Ureter (tissue), 1 donor: ENCODE measurements around the gene NID2. TPM values are rescaled to one million over a fixed set of nuclear protein-coding genes. Genes with fewer than 3 reads are reported as not detected.

Source experiments
- DNase-seq: peaks from one replicate; pipeline ENCODE4 v3.0.0-alpha.2; 2020; ENCODE audit warnings: low spot score
- total RNA-seq: library from RNA; stranded (reverse); gene quantifications from one replicate; pipeline ENCODE4 v1.2.4, GENCODE V29; 2023
- donor health status: DM: yes; HTN: yes; CAD: no.

The NID2 gene
- total RNA-seq, 1 donor from 2014 or later = 23.5 TPM

DNA sequence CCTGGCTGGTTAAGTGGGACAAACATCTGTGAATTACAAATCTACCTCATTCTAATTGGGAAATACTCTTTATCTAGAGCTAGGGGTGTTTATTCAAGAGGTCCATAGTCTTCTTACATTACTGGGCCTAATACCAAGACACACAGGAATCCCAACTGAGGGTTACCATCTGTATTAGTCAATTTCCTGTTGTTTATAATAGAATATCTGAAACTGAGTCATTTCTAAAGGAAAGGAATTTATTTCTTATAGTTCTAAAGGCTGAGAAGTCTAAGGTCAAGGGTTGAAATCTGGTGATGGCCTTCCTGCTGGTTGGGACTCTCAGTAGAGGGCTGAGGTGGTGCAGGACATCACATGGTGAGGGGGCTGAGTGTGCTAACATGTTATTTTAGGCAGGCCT is 43.5 kb downstream of the NID2 start:
- no peak for DNase-seq

GRCh38 chr14:52023518-52023917 is 45.3 kb downstream of the NID2 start:
- no peak for DNase-seq

DNA sequence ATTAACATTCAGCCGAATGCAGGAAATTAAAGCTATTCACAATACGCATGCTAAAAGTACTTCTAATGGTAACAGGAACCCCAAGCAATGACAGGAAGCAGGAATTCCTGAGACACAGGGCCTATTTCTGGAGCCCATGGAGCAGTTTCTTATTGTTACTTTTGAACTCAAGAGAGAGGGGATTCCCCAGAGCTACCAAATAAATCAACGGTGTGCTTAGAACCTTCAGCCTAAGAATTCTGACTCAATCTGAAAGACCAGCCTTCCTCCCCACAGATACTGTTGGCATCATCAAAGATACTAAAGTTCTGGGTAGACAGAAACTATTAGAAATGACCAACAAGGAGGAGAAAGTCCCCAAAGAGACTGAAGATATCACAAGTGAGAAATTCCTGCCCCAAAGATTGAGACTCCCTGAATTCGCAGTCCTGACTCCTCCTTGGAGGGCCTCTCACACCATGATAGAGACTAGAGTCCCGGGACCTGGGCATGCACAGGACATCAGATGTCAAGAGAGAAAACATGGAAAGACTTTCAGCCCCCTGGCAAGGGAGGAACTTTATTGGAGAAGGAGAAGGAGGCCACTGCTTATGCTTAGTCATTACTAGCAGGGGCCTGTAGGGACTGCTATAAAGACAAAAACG is 46.8 kb downstream of the NID2 start:
- DNase-seq = no peak

GRCh38 chr14:52020866-52021717 is 47.8 kb downstream of the NID2 start:
- DNase-seq = no peak

GRCh38 chr14:52020161-52020714 is 48.6 kb downstream of the NID2 start:
- no peak for DNase-seq

GRCh38 chr14:52018970-52019369 is 49.9 kb downstream of the NID2 start:
- DNase-seq = no peak

- DNase-seq = no peak
Measured at GRCh38 chr14:52018252-52018651, 50.6 kb downstream of the NID2 start.

DNA sequence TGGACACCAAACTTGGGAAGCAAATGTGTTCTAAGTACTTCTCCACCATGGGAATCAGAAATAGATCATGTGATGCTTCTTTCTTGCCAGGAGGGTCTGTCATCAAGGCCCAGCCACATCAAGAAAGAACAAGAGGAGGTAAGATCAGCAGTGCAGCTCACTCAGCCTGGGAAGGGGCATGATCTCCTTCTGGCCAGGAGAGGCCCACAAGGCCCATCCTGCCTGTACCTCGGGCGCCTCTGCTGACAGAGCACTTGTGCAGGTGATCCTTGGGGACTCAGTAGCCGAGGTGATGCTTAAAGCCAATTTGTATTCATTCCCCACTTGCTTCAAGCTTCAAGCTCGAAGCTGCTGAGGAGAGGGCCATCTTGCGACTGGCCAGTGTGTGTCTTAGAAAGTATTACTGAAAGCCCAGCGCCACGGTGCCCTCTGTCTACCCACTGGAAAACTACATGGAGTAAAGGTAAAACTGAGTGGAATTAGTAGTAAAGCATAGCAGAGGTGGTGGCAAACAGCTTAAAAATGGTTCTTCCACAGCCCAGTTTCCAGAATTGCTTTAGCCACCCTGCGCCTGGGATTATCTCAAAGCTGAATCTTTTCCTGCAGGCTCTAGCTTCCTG is 53.3 kb downstream of the NID2 start:
- no peak for DNase-seq

DNA sequence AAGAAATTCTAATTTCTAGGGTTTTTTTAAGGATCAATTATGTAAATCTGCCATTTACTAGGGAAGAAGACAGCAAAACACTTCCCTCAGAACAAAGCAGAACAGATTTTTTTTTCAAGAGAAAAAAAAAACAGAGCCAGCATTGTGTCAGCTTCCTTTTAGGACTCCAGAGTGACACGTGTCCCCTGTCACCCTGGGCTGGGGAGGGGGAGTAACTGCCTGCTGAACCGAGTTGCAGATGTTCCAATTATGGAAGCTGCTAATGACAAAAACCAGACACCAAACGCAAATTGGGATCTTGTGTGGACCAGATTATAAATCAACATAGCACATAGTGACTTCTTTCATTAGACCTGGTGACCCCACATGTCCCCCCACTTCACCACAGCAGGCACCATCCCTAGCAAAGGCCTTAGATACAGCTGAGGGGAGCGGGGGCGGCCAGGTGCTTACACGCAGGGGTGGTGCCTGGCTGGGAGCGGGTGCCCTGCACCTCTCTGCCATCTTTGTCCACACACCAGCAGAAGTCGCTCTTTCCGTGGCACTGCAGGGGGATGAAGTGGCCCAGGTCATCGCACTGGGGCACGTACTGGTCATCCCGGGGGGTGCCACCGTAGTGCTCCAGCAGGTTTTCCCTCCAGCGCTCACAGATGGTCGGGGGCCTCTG is 54.1 kb downstream of the NID2 start:
- no peak for DNase-seq

GRCh38 chr14:52013984-52014600 is 54.8 kb downstream of the NID2 start:
- DNase-seq = no peak

DNA sequence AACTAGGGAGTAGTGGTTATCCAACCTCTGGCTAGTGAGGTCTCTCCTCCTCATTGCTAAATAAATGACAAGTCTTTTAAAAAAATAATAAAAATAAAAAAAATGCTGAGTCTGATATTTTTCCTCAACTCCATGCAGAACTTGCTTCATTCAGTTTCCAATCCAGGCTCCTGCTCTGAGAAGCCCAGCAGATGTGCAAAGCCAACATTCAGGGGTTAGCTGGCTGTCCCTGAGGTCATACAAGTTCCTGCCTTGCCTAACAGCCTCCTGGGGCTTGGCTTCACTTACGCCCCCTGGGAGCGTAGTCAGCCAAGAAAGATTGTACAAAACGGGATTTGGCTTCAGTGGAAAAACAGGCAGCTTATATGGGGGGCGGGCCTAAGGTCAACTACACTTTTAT is 56.2 kb downstream of the NID2 start:
- no peak for DNase-seq

DNA sequence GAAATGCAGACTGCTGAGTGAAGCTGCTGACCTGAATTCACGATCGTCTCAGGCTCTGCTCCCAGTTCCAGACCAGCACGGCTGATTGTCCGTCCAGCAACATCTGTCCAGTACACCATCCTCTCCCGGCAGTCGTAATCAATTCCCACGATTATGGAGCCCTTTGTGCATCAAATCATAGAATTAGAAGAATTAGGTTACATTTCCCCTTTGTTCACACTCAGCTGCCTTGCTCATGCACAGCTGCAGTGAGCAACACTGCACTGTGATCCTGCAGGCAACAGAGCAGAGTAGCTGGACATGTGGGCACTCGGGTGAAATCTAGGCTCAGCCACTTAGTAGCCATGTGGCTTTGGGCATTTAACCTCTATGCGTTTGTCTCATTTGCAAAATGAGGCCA is 57.3 kb downstream of the NID2 start:
- DNase-seq = no peak

- no peak for DNase-seq
Measured at GRCh38 chr14:52010173-52010693, 58.6 kb downstream of the NID2 start.

- no peak for DNase-seq
Measured at GRCh38 chr14:52008136-52008535, 60.7 kb downstream of the NID2 start.

DNA sequence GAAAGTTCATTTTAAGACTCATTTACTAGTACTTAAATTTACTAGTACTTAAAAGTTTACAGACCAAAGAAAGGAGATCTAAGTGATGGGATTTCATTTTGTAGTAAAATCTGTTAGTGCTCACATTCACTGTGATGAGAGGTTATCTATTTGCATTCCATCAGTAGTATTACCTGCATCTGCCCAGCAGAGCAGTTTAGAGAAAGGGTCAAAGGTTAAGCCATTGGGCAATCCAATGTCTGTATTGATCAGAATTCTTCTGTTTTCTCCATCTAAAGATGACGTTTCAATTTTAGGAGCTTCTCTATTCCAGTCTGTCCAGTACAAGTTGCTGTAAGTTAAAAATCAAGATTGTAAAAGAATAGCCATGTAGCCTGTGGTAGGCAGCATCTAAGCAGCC is 61.2 kb downstream of the NID2 start:
- no peak for DNase-seq

GRCh38 chr14:52007211-52007610 is 61.6 kb downstream of the NID2 start:
- DNase-seq = no peak

GRCh38 chr14:52006361-52006760 is 62.5 kb downstream of the NID2 start:
- no peak for DNase-seq

- no peak for DNase-seq
Measured at GRCh38 chr14:52005625-52006024, 63.2 kb downstream of the NID2 start.

DNA sequence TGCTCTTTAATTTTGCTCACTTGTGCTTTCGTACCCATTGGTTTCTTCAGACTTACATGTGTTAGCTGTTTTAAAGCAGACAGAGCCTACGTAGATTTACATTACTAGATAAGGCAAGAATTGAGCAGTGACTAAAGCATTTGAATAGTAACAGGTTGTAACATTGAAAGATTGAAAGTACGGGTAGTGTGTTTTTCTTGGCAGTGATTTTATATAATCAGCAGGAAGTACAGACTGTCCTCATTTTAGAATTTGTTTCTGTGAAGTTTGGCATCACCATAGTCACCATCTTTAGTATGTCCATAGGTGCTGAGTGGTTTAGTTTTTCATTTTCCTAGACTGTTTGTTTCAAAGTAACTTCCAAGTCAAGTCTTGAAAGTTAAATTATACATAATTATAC is 65.5 kb downstream of the NID2 start:
- DNase-seq = no peak

DNA sequence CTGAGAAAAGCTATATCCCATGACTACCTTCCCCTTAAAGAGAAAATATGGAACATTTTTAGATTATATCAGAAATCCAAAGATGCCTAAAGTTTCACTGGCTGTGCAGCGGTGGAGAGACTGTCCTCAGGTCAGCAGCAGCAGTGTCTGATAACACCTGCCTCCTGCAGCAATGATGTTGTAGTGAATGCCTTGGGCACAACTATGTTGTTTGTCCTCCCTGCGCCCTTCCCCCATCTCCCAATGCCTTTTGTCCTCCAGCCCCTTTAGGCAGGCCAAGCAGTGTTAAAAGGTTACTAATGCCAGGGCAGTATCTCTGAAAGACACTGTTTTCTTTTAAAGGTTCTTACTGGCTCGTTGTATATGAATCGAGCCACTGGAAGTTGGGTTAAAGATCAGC is 66.3 kb downstream of the NID2 start:
- DNase-seq = no peak

- no peak for DNase-seq
Measured at GRCh38 chr14:52000696-52001095, 68.2 kb downstream of the NID2 start.
